WTC11 (cell line): ENCODE results near the gene NHSL2. TPM values are rescaled to one million over a fixed set of nuclear protein-coding genes. Genes with fewer than 3 reads are reported as not detected.

Experiments used
- ATAC-seq: fragments of 200-7000 bp; cut with Tn5 transposase; 2 replicates; pipeline ENCODE4 v1.10.0; 2021; ENCODE audit warnings: mild to moderate bottlenecking, moderate library complexity
- CTCF ChIA-PET: fragments of 300-600 bp; sonication (Branson Sonifier 250); formaldehyde crosslinking; loops from one replicate; lab custom pipeline; 2021; ENCODE audit warnings: antibody characterized with exemption; lab: Charles Lee
- POLR2A ChIA-PET: fragments of 350-600 bp; sonication (Branson Sonifier 250); formaldehyde crosslinking; loops from one replicate; lab custom pipeline; 2021; ENCODE audit warnings: antibody characterized with exemption; lab: Charles Lee
- DNase-seq: peaks from one replicate; pipeline ENCODE4 v3.0.0; 2021; ENCODE audit warnings: low spot score
- H3K27ac Mint-ChIP-seq: 2 replicates; pipeline ENCODE4 v1.8.0; 2021; ENCODE audit warnings: mixed read lengths
- H3K27me3 Mint-ChIP-seq: 2 replicates; pipeline ENCODE4 v1.8.0; 2021; ENCODE audit warnings: low read depth, mild to moderate bottlenecking, moderate library complexity, mixed read lengths
- H3K36me3 Mint-ChIP-seq: 2 replicates; pipeline ENCODE4 v1.8.0; 2021; ENCODE audit warnings: mixed read lengths
- H3K4me1 Mint-ChIP-seq: 2 replicates; pipeline ENCODE4 v1.8.0; 2022; ENCODE audit warnings: mixed read lengths
- H3K4me3 Mint-ChIP-seq: 2 replicates; pipeline ENCODE4 v1.8.0; 2021; ENCODE audit warnings: mild to moderate bottlenecking, moderate library complexity, mixed read lengths
- H3K9me3 Mint-ChIP-seq: 2 replicates; pipeline ENCODE4 v1.8.0; 2021; ENCODE audit warnings: mixed read lengths
- ARID4B ChIP-seq: sonication (generic); formaldehyde crosslinking; IDR thresholded peaks from 2 replicates; pipeline ENCODE4 v1.8.0; 2023; ENCODE audit warnings: missing genetic modification reagents, mild to moderate bottlenecking, borderline replicate concordance
- FOXP1 ChIP-seq: sonication (generic); formaldehyde crosslinking; IDR thresholded peaks from 2 replicates; pipeline ENCODE4 v1.8.0; 2022; ENCODE audit warnings: missing genetic modification reagents, mild to moderate bottlenecking, moderate library complexity, borderline replicate concordance
- FOXP4 ChIP-seq: sonication (generic); formaldehyde crosslinking; IDR thresholded peaks from 2 replicates; pipeline ENCODE4 v1.8.0; 2022; ENCODE audit warnings: mild to moderate bottlenecking, missing genetic modification reagents
- IRF1 ChIP-seq: sonication (generic); formaldehyde crosslinking; IDR thresholded peaks from 2 replicates; pipeline ENCODE4 v1.8.0; 2023; ENCODE audit warnings: missing genetic modification reagents
- JUN ChIP-seq: sonication (generic); formaldehyde crosslinking; IDR thresholded peaks from 2 replicates; pipeline ENCODE4 v1.8.0; 2023; ENCODE audit warnings: mild to moderate bottlenecking, missing genetic modification reagents
- MAX ChIP-seq: sonication (generic); formaldehyde crosslinking; IDR thresholded peaks from 2 replicates; pipeline ENCODE4 v1.8.0; 2022; ENCODE audit warnings: mild to moderate bottlenecking, missing genetic modification reagents
- MXD4 ChIP-seq: fragments of 250-450 bp; sonication (Bioruptor Pico); IDR thresholded peaks from 2 replicates; pipeline ENCODE4 v1.8.0; 2021; ENCODE audit warnings: mild to moderate bottlenecking, moderate library complexity, borderline replicate concordance
- MYBL2 ChIP-seq: sonication (generic); formaldehyde crosslinking; IDR thresholded peaks from 2 replicates; pipeline ENCODE4 v1.8.1; 2023; ENCODE audit warnings: mild to moderate bottlenecking, moderate library complexity, missing genetic modification reagents
- NR2C2 ChIP-seq: sonication (generic); formaldehyde crosslinking; IDR thresholded peaks from 2 replicates; pipeline ENCODE4 v1.8.0; 2022; ENCODE audit warnings: mild to moderate bottlenecking, missing genetic modification reagents
- OVOL2 ChIP-seq: fragments of 250-450 bp; sonication (Bioruptor Pico); IDR thresholded peaks from 2 replicates; pipeline ENCODE4 v1.9.0; 2021; ENCODE audit warnings: mild to moderate bottlenecking, borderline replicate concordance
- PREB ChIP-seq: sonication (generic); formaldehyde crosslinking; IDR thresholded peaks from 2 replicates; pipeline ENCODE4 v1.8.1; 2022; ENCODE audit warnings: mild to moderate bottlenecking, missing genetic modification reagents, moderate library complexity, borderline replicate concordance
- SOX15 ChIP-seq: fragments of 250-450 bp; sonication (Bioruptor Pico); IDR thresholded peaks from 2 replicates; pipeline ENCODE4 v1.9.0; 2021; ENCODE audit warnings: mild to moderate bottlenecking
- ZNF138 ChIP-seq: sonication (generic); formaldehyde crosslinking; conservative IDR thresholded peaks from 2 replicates; pipeline ENCODE4 v1.8.1; 2022; ENCODE audit warnings: mild to moderate bottlenecking, moderate library complexity, missing genetic modification reagents
- ZNF219 ChIP-seq: sonication (generic); formaldehyde crosslinking; IDR thresholded peaks from 2 replicates; pipeline ENCODE4 v1.8.0; 2023; ENCODE audit warnings: missing genetic modification reagents, mild to moderate bottlenecking, borderline replicate concordance
- ZNF317 ChIP-seq: sonication (generic); formaldehyde crosslinking; IDR thresholded peaks from 2 replicates; pipeline ENCODE4 v1.8.1; 2023; ENCODE audit warnings: low read depth, mild to moderate bottlenecking, moderate library complexity, missing genetic modification reagents, borderline replicate concordance
- ZNF532 ChIP-seq: fragments of 250-450 bp; sonication (Bioruptor Pico); IDR thresholded peaks from 2 replicates; pipeline ENCODE4 v1.9.0; 2021; ENCODE audit warnings: mild to moderate bottlenecking, borderline replicate concordance
- total RNA-seq: library from RNA; stranded (reverse); gene quantifications from 3 replicates; pipeline ENCODE4 v1.2.3, GENCODE V29; 2021

Gene NHSL2
- total RNA-seq, 1 experiment from 2014 or later, result 7.9 TPM

GRCh38 chrX:72141372-72142004, 230.8 kb downstream of the NHSL2 start (continued):
- TF ChIP-seq ARID4B (no peak), FOXP4 (CRISPR knock-in tag) (no peak)

GRCh38 chrX:72142094-72142793, 231.6 kb downstream of the NHSL2 start:
- Mint-ChIP-seq H3K27ac (no peak overlapping the region), H3K36me3 (peaks cover 13% of the 10 kb centered on the region; the same call in 1 of the 2 replicates), H3K27me3 (no peaks in the 10 kb centered on the region), H3K4me1 (no peaks in the 10 kb centered on the region), H3K4me3 (no peak overlapping the region), H3K9me3 (no peaks in the 10 kb centered on the region)
- ChIA-PET POLR2A (no interaction called here), CTCF (interaction anchor here (1.2 kb wide), 1 partner anchor 120 kb away, joined by 3 read pairs; no protein-coding TSS in a partner anchor)
- ATAC-seq, result no peak
- no peak for DNase-seq
- TF ChIP-seq IRF1 (CRISPR knock-in tag), result no peak
- no peak for TF ChIP-seq ZNF317 (CRISPR knock-in tag)
- TF ChIP-seq FOXP1 (CRISPR knock-in tag), result no peak
- TF ChIP-seq OVOL2 (CRISPR knock-in tag), result no peak
- no peak for TF ChIP-seq ZNF138 (CRISPR knock-in tag)
- no peak for TF ChIP-seq JUN (CRISPR knock-in tag)
- no peak for TF ChIP-seq MYBL2 (CRISPR knock-in tag)
- no peak for TF ChIP-seq SOX15 (CRISPR knock-in tag)
- no peak for TF ChIP-seq ZNF219
- no peak for TF ChIP-seq MAX (CRISPR knock-in tag)
- no peak for TF ChIP-seq ZNF532
- TF ChIP-seq NR2C2 (CRISPR knock-in tag), result no peak
- TF ChIP-seq MXD4 (CRISPR knock-in tag), result no peak
- TF ChIP-seq PREB, result no peak
- TF ChIP-seq, all 79 proteins: peak for 0
